HL-60/S4 treated with phorbol 12-myristate 13-acetate at 8.2 ng/mL for 4 days and 3 days (cell line): ENCODE data around the gene LDB2.

Experiments
- in situ Hi-C: fragments of 300-500 bp; cut with MboI; formaldehyde crosslinking; loops from 2 replicates; pipeline ENCODE4 v1.15.0; 2022; ENCODE audit warnings: low sequenced_read_pairs

The LDB2 gene

GRCh38 chr4:16884673-16885460 lies 13.6 kb downstream of the LDB2 start:
- in situ Hi-C loops: no loop called here

GRCh38 chr4:16883806-16884205 lies 14.6 kb downstream of the LDB2 start:
- in situ Hi-C loops: no loop called here

GRCh38 chr4:16881151-16881884 lies 17.1 kb downstream of the LDB2 start:
- in situ Hi-C loops: no loop called here

- in situ Hi-C loops: no loop called here
These were observed 23.0 kb downstream of the LDB2 start for GRCh38 chr4:16875487-16875886.

GRCh38 chr4:16869594-16870245 lies 28.7 kb downstream of the LDB2 start:
- in situ Hi-C loops: no loop called here

- in situ Hi-C loops: no loop called here
These were observed 29.8 kb downstream of the LDB2 start for GRCh38 chr4:16868674-16869073.

GRCh38 chr4:16867827-16868226 lies 30.6 kb downstream of the LDB2 start:
- in situ Hi-C loops: no loop called here

GRCh38 chr4:16866974-16867373 lies 31.5 kb downstream of the LDB2 start:
- in situ Hi-C loops: no loop called here

- in situ Hi-C loops: no loop called here
These were observed 32.6 kb downstream of the LDB2 start for GRCh38 chr4:16865897-16866283.

GRCh38 chr4:16865209-16865896 lies 33.1 kb downstream of the LDB2 start:
- in situ Hi-C loops: no loop called here

- in situ Hi-C loops: no loop called here
These were observed 34.2 kb downstream of the LDB2 start for GRCh38 chr4:16864199-16864598.

- in situ Hi-C loops: no loop called here
These were observed 35.7 kb downstream of the LDB2 start for GRCh38 chr4:16862697-16863096.

GRCh38 chr4:16860516-16860915 lies 37.9 kb downstream of the LDB2 start:
- in situ Hi-C loops: no loop called here

GRCh38 chr4:16859031-16859430 lies 39.4 kb downstream of the LDB2 start:
- in situ Hi-C loops: no loop called here

GRCh38 chr4:16858275-16858752 lies 40.1 kb downstream of the LDB2 start:
- in situ Hi-C loops: no loop called here

GRCh38 chr4:16857425-16857824 lies 41.0 kb downstream of the LDB2 start:
- in situ Hi-C loops: no loop called here

- in situ Hi-C loops: no loop called here
These were observed 44.8 kb downstream of the LDB2 start for GRCh38 chr4:16853640-16854039.

GRCh38 chr4:16852644-16853043 lies 45.8 kb downstream of the LDB2 start:
- in situ Hi-C loops: no loop called here

- in situ Hi-C loops: no loop called here
These were observed 46.2 kb downstream of the LDB2 start for GRCh38 chr4:16852228-16852627.

- in situ Hi-C loops: no loop called here
These were observed 51.8 kb downstream of the LDB2 start for GRCh38 chr4:16846540-16847117.
